PC-9 (cell line): ENCODE data around the gene TPCN2.

Experiments used
- CTCF ChIP-seq: fragments of 200-600 bp; sonication (generic); conservative IDR thresholded peaks from 2 replicates; pipeline ENCODE4 v1.6.1; 2017; ENCODE audit warnings: mixed run types, antibody characterized with exemption, mild to moderate bottlenecking, moderate library complexity
- EZH2 ChIP-seq: fragments of 200-600 bp; sonication (generic); IDR thresholded peaks from 2 replicates; pipeline ENCODE4 v1.8.0; 2017; ENCODE audit warnings: antibody characterized with exemption, low read depth

GRCh38 chr11:69115586-69116560 is 67.1 kb downstream of the TPCN2 start:
- TF ChIP-seq CTCF, result no peak
- TF ChIP-seq EZH2, result no peak
